22Rv1 (cell line): ENCODE measurements around the gene USP5.
A peak's percentile ranks its signal among the peaks of the same experiment; 100 is the strongest.

Experiments used
- H3K27ac ChIP-seq: fragments of 450-650 bp; 2 replicates; pipeline ENCODE4 v1.5.1; 2017
- ZFX ChIP-seq: fragments of 450-650 bp; IDR thresholded peaks from 2 replicates; pipeline ENCODE4 v1.6.1; 2017; ENCODE audit warnings: antibody characterized with exemption, borderline replicate concordance
- TF ChIP-seq, protein P1 (sequence below): fragments of 450-650 bp; IDR thresholded peaks from 2 replicates; pipeline ENCODE4 v1.5.1; 2017; ENCODE audit warnings: mild to moderate bottlenecking

Gene USP5

DNA sequence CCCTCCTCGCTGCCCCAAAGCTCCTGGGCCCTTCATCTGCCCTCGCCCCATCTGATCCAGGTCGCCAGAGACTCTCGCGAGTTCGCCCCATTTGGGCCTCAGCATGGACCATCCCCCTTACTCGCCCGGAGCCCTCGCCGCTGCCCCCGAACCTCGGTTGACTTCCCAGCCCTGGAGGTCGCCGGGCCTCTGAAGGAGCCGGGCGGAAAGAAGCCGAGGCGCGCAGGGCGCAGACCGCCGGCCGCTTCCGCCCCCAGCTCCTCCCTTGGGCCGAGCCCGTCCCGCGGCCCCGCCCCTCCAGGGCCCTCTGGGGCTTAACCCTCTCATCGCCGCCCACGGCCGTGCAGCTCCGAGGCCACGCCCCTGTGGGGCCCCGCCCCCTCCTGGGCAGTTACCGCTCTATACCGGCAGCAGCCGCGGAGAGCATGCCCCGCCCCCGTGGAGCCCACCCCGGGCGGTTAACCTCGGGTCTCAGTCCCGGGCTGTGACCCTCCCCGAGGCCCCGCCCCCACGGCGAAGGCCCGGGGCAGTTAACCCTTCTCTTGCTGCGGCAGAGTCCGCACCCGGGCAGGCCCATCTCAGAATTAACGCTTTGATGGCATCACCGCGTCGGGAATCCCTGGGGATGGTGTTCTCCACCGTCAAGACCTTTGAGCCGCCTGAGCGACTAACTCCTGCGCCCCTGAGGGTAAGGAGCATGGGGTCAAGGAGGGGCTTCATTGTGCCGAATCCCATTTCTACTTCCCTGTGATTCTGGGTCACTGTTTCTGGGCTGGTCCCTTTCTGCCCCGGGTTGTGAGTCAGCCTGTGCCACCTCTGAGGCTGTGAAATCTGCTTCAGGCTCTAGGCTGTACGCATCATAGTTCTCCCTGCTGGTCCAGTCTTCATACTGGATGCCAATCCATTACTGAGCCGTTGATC is 21.4 kb downstream of the USP5 start, which contains the start of gene SPSB2:
SPSB2 (minus strand) TSS at position 210 of the 921 bp plus-strand sequence. CDS start 402 bp downstream, outside the sequence.
- H3K27ac ChIP-seq: peak within 1 kb of the TSS; percentile 99
- TF ChIP-seq, protein P1, sequence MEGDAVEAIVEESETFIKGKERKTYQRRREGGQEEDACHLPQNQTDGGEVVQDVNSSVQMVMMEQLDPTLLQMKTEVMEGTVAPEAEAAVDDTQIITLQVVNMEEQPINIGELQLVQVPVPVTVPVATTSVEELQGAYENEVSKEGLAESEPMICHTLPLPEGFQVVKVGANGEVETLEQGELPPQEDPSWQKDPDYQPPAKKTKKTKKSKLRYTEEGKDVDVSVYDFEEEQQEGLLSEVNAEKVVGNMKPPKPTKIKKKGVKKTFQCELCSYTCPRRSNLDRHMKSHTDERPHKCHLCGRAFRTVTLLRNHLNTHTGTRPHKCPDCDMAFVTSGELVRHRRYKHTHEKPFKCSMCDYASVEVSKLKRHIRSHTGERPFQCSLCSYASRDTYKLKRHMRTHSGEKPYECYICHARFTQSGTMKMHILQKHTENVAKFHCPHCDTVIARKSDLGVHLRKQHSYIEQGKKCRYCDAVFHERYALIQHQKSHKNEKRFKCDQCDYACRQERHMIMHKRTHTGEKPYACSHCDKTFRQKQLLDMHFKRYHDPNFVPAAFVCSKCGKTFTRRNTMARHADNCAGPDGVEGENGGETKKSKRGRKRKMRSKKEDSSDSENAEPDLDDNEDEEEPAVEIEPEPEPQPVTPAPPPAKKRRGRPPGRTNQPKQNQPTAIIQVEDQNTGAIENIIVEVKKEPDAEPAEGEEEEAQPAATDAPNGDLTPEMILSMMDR: no peak
- TF ChIP-seq ZFX: no peak

- H3K27ac ChIP-seq: peak overlapping the region; percentile 99
These were observed 22.0 kb downstream of the USP5 start for GRCh38 chr12:6874015-6874368.

DNA sequence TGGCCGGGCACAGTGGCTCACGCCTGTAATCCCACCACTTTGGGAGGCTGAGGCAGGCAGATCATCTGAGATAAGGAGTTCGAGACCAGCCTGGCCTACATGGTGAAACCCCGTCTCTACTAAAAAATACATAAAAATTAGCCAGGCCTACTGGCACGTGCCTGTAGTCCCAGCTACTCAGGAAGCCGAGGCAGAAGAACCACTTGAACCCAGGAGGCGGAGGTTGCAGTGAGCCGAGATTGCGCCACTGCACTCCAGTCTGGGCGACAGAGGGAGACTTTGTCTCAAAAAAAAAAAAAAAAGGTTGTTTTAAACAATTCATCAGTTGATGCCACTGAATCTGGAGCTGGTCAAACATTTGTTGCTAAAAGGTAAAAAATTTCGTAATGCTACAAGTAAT is 27.9 kb downstream of the USP5 start:
- H3K27ac ChIP-seq: peak overlapping the region; percentile 70

DNA sequence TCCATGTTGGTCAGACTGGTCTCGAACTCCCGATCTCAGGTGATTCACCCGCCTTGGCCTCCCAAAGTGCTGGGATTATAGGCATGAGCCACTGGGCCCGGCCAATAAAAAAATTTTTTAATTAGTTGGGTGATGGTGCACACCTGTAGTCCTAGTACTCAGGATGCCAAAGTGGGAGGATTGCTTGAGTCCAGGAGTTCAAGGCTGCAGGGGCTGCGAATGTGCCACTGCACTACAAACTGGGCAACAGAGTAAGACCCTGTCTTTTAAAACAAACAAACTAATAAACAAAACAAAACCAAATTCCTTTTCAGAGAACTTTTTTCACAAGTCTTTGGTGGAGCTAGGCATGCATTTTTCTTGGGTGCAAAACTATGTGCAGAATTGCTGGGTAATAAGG is 31.3 kb downstream of the USP5 start:
- no peak for TF ChIP-seq ZFX
- TF ChIP-seq, protein P1: no peak
- no peak overlapping the region for H3K27ac ChIP-seq

DNA sequence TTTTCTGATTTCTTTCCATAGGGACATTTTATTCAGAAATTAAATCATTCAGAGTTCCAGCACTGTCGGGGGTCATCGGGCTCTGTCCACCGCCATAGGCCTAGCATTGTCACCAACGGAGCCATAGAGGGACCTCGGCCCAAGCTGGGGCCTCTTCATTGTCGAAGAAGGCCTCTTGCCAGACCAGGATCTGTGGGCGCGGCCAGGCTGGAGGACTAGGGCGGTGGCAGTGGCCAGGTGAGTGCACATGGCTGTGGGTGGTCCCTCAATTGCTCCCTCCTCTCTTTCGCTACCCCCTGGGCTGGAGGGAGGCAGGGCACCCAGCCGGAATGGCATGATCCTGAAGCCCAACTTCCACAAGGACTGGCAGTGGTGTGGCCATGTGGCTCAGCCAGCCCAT is 31.7 kb downstream of the USP5 start:
- H3K27ac ChIP-seq: no peak overlapping the region
- TF ChIP-seq, protein P1: no peak
- TF ChIP-seq ZFX: no peak

DNA sequence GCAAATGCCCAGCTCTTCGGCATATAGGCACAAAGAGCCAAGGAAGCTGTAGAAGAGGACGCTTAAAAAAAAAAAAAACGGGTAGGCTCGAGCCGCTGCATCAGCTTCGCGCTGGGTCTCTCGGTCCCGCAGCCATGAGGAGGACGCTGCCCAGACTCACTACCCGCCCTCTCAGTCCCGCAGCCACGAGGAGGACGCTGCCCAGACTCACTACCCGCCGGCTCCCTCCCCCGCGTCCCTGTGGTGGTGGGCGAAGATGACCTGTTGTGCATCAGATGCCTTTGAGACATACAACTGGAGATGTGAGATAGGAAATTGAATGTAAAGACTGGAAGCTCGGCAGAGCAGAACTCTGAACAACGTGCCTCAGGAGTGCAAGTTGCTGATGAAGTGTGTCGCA is 32.6 kb downstream of the USP5 start:
- no peak overlapping the region for H3K27ac ChIP-seq
- TF ChIP-seq, protein P1: no peak
- no peak for TF ChIP-seq ZFX

GRCh38 chr12:6886206-6886999 is 34.5 kb downstream of the USP5 start:
- peak overlapping the region; percentile 94 for H3K27ac ChIP-seq

DNA sequence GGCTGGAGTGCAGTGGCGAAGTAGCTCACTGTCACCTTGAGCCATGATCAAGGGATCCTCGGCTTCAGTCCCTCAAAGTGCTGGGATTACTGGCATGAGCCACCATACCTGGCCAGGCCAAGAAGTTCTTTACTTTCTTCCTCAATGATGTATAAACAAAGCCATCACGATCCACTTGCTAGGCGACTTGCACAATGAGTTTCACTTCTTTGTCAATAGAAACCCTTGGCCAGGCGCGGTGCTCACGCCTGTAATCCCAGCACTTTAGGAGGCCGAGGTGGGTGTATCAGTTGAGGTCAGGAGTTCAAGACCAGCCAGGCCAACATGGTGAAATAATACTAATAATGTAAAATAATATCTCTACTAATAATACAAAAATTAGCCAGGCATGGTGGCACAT is 35.5 kb downstream of the USP5 start:
- H3K27ac ChIP-seq: peak overlapping the region; percentile 94
- TF ChIP-seq ZFX: no peak
- TF ChIP-seq, protein P1: no peak
